Measurements from ENCODE around the gene AMPD2. TPM values are rescaled to one million over a fixed set of nuclear protein-coding genes. Genes with fewer than 3 reads are reported as not detected.

The AMPD2 gene
- total RNA-seq, 1 donor from 2014 or later: 134 TPM

DNA sequence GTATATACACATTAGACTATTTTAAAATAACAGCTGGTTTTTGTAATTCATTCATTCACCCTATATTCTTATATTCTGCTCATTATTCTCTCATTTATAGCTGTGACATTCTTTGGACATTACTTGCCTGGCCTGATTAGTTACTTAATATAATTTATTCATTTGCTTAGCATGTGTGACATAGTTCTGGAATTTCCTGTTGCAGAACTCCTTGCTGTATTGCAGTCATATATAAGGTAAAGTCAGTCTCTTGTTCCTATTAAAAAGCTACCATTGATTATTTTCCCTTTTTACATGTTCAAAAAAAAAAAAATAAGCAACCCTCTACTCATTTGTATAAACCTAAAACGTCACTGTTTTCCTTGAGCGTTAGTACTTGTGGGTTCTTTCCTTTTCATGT is 24.1 kb upstream of the AMPD2 start:
- Mint-ChIP-seq H3K36me3 (peaks cover 25% of the 10 kb centered on the region), H3K4me3 (no peak overlapping the region), H3K27me3 (ENCODE audit: low read depth) (no peaks in the 10 kb centered on the region), H3K9me3 (no peaks in the 10 kb centered on the region), H3K4me1 (peaks cover 10% of the 10 kb centered on the region), H3K27ac (no peak overlapping the region)
- no peak for DNase-seq (ENCODE audit: low spot score in 2 of 2, unreplicated experiment in 2 of 2)
- TF ChIP-seq, protein P1, sequence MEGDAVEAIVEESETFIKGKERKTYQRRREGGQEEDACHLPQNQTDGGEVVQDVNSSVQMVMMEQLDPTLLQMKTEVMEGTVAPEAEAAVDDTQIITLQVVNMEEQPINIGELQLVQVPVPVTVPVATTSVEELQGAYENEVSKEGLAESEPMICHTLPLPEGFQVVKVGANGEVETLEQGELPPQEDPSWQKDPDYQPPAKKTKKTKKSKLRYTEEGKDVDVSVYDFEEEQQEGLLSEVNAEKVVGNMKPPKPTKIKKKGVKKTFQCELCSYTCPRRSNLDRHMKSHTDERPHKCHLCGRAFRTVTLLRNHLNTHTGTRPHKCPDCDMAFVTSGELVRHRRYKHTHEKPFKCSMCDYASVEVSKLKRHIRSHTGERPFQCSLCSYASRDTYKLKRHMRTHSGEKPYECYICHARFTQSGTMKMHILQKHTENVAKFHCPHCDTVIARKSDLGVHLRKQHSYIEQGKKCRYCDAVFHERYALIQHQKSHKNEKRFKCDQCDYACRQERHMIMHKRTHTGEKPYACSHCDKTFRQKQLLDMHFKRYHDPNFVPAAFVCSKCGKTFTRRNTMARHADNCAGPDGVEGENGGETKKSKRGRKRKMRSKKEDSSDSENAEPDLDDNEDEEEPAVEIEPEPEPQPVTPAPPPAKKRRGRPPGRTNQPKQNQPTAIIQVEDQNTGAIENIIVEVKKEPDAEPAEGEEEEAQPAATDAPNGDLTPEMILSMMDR (IDR thresholded peaks at IDR 0.05; ENCODE audit: unreplicated experiment): no peak

- TF ChIP-seq, protein P1 (IDR thresholded peaks at IDR 0.05; ENCODE audit: unreplicated experiment): no peak
- H3K27me3 Mint-ChIP-seq (ENCODE audit: low read depth): no peaks in the 10 kb centered on the region
- H3K4me1 Mint-ChIP-seq: peaks cover 16% of the 10 kb centered on the region
- no peak overlapping the region for H3K4me3 Mint-ChIP-seq
- H3K36me3 Mint-ChIP-seq: peaks cover 19% of the 10 kb centered on the region
- H3K9me3 Mint-ChIP-seq: no peaks in the 10 kb centered on the region
- DNase-seq (ENCODE audit: low spot score in 2 of 2, unreplicated experiment in 2 of 2): no peak
- H3K27ac Mint-ChIP-seq: peak overlapping the region; percentile 48
Observed at GRCh38 chr1:109598156-109598555, 21.5 kb upstream of the AMPD2 start.

DNA sequence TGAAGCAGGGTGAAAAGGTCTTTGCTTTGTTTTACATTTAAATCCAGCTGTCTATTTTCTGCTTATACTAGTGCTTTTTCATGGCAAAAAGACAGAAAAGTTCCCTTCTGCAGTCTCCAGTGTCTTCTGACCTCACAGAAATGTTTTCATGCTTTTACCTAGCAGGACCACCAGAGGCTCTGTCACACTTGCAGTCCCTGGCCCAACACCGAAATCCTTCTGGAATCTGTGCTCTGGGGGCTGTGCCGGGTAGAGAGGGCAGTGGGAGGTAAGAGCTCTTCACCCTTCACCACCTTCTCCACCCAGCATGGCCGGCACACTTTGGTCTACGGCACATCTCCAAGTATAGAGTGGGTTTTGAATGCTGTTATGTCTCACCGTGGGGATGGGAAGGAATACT is 21.0 kb upstream of the AMPD2 start:
- Mint-ChIP-seq H3K4me1 (peaks cover 18% of the 10 kb centered on the region), H3K36me3 (peaks cover 14% of the 10 kb centered on the region), H3K9me3 (no peaks in the 10 kb centered on the region), H3K27ac (peak overlapping the region; percentile 48), H3K27me3 (ENCODE audit: low read depth) (no peaks in the 10 kb centered on the region), H3K4me3 (no peak overlapping the region)
- no peak for DNase-seq (ENCODE audit: low spot score in 2 of 2, unreplicated experiment in 2 of 2)
- TF ChIP-seq, protein P1 (IDR thresholded peaks at IDR 0.05; ENCODE audit: unreplicated experiment): no peak

DNA sequence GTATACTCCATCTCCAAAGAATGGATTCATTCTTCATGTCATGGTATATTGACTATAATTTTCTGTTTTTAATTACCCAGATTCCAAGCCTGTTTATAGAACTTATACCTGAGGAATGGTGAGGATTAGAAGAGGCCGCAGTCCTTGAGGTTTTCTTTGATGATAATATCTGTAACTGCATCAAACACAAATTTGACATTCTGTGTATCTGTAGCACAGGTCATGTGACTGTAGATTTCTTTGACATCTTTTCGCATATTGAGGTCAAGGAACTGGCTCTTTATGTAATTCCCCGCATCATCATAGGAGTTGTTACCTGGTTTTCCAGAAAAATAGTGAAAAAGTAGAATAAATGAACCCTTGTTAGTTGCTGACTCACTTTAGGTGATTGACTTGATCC is 16.4 kb upstream of the AMPD2 start:
- H3K4me3 Mint-ChIP-seq: no peak overlapping the region
- no peaks in the 10 kb centered on the region for H3K27me3 Mint-ChIP-seq (ENCODE audit: low read depth)
- peaks cover 6% of the 10 kb centered on the region for H3K36me3 Mint-ChIP-seq
- no peak for DNase-seq (ENCODE audit: low spot score in 2 of 2, unreplicated experiment in 2 of 2)
- H3K27ac Mint-ChIP-seq: no peak overlapping the region
- H3K9me3 Mint-ChIP-seq: no peaks in the 10 kb centered on the region
- TF ChIP-seq, protein P1 (IDR thresholded peaks at IDR 0.05; ENCODE audit: unreplicated experiment): no peak
- peaks cover 15% of the 10 kb centered on the region for H3K4me1 Mint-ChIP-seq

DNA sequence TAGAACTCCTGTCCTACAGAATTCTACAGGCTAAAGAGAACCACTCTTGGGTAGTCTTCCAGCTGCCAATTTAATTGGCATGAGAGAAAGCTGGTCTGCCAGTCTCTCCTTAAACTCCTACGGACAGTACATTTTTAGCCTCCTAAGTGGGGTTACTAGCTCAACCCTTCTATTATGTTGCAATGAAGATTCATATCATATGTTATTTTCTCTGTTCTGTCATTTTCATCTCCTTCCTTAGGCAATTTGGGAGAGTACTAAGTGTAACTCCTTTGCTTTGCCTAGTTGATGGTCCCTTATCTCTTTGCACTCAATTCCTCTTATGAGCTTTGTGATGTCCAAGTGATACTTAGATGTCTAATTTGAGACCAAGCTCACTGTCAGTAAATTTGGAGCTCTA is 14.3 kb upstream of the AMPD2 start:
- Mint-ChIP-seq H3K27me3 (ENCODE audit: low read depth) (no peaks in the 10 kb centered on the region), H3K27ac (no peak overlapping the region), H3K36me3 (no peaks in the 10 kb centered on the region), H3K4me1 (peaks cover 8% of the 10 kb centered on the region), H3K9me3 (no peaks in the 10 kb centered on the region), H3K4me3 (no peak overlapping the region)
- TF ChIP-seq, protein P1 (IDR thresholded peaks at IDR 0.05; ENCODE audit: unreplicated experiment): no peak
- no peak for DNase-seq (ENCODE audit: low spot score in 2 of 2, unreplicated experiment in 2 of 2)

- Mint-ChIP-seq H3K36me3 (no peaks in the 10 kb centered on the region), H3K4me3 (no peak overlapping the region), H3K4me1 (no peaks in the 10 kb centered on the region), H3K9me3 (no peaks in the 10 kb centered on the region), H3K27me3 (ENCODE audit: low read depth) (no peaks in the 10 kb centered on the region), H3K27ac (no peak overlapping the region)
- TF ChIP-seq, protein P1 (IDR thresholded peaks at IDR 0.05; ENCODE audit: unreplicated experiment): no peak
- no peak for DNase-seq (ENCODE audit: low spot score in 2 of 2, unreplicated experiment in 2 of 2)
Observed at GRCh38 chr1:109609881-109610280, 9.8 kb upstream of the AMPD2 start.

Measured in mesothelial cell of epicardium (in vitro differentiated cells).